HG02588 (cell line): ENCODE data around the gene BRINP3.

Experiments
- ATAC-seq: cut with Tn5 transposase; IDR thresholded peaks from one replicate; pipeline ENCODE4 v1.9.1; 2021; ENCODE audit warnings: mild to moderate bottlenecking, moderate library complexity; ENCODE audit not compliant: unreplicated experiment

The BRINP3 gene

GRCh38 chr1:190327271-190327670 lies 150.4 kb downstream of the BRINP3 start:
- no peak for ATAC-seq

GRCh38 chr1:190323530-190323929 lies 154.1 kb downstream of the BRINP3 start:
- no peak for ATAC-seq

DNA sequence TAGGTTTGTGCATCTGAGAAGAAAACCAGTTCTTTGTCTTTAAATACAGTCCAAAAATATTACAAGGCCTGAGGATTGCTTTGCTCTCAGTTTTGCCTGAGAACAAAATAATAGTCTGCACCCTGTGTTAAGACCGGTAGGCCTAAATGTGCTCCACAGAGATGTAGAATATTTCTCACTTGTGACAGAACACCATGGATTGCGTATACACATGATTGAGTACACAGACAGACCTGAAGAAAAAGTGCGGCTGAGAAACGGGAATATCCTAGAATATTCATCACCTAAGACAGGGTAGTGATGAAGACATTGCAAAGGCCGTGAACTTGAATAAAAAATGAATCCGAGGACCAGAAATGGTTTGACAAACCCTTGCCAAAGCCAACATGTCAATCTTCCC lies 155.4 kb downstream of the BRINP3 start:
- no peak for ATAC-seq

DNA sequence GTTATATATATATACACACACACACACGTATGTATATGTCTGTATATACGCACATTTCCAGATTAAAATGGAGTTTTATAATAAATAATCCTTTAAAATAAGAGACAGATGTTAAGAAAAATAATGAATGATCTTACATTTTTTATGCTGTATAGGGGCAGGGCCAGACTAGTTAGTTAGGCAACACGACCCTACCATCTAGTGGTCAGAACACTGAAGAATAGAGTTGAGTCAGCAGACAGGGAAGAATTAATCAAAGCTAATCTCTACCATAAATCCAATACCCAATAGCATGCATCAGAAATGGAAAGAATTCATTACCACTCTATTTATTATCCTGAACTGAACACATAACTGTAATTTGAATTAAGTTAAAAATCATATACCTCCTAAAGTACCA lies 156.7 kb downstream of the BRINP3 start:
- ATAC-seq, result no peak

DNA sequence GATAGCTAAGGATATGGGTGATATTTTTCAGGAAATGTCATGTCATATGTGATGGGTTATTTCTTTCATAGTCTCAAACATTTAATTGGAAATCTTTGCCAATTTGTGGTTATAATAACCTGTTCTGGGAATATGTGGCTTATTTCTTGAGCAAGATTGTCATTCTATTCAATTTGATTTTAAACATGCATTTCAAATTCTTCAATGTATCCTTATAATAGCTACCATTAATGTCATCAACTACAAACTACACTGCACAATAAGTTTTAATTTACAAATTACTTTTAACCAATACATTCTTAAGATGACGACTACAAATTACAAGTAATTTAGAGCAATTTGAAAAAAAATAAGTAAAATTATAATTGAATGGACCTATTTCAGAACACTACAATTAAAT lies 164.9 kb downstream of the BRINP3 start:
- ATAC-seq, result no peak

DNA sequence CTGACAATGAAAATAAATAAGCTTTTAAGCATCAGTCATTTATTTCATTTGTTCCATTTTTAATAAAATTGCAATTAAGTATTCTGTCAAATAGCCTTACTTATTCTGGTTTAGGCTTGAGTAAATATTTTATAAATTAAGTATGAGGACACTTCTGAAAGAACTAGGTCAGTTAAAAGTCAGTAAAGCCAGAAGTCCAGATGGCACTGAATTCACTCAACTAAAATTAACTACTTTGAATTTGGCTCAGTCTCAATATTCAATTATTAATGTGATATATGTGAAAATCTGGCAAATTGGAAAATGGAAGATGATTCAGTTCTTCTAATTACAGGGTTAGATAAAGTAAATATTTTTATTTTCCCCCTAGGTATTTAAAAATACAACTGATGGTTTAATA lies 174.2 kb downstream of the BRINP3 start:
- no peak for ATAC-seq

DNA sequence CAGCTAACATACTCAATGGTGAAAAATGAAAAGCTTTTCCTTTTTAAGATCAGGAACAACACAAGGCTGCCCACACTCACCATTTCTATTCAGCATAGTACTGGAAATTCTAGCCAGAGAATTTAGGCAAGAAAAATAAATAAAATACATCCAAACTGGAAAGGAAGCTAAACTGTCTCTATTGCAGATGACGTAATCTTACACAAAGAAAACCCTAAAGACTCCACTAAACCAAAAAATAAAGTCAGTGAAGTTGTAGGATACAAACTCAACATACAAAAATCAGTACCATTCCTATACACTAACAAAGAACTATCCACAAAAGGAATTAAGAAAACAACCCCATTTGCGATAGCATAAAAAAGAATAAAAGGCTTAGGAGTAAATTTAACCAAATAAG lies 181.2 kb downstream of the BRINP3 start:
- ATAC-seq, result no peak

GRCh38 chr1:190289897-190290296 lies 187.8 kb downstream of the BRINP3 start:
- ATAC-seq, result no peak

DNA sequence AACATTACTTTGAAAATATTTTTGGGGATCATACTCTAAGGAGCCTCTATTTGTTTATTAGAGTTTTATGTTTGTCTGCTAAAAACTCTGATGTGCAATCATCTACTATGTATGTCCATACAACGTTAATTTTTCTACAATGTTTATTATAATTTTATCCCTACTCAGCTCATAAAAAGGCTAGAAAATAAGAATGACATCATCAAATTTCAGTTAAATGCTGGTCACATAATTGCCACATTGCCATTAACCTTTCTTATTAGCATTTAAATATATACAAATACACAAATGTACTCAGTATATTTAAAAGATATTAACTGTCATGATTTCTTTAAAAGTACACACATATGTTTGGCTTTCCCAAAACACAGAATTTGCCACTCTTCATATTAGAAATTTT lies 191.6 kb downstream of the BRINP3 start:
- ATAC-seq, result no peak

DNA sequence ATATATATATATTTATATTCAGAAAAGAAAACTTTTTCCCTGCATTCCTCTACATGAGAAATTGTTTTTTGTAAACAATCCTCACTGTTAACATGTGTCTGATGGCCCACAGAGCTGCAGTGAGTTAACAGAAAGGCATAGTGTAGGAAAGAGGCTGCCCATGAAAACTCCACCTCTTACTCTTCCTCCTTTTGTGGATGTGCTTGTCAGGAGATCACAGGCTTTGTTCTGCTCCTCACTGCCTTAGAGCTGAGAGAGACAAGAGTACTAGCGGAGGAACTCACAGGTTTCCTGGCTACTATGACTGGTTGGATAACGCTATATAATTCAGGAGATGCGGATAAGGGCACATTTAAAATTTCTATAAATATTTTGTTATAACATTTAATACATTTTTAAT lies 200.6 kb downstream of the BRINP3 start:
- ATAC-seq, result no peak

DNA sequence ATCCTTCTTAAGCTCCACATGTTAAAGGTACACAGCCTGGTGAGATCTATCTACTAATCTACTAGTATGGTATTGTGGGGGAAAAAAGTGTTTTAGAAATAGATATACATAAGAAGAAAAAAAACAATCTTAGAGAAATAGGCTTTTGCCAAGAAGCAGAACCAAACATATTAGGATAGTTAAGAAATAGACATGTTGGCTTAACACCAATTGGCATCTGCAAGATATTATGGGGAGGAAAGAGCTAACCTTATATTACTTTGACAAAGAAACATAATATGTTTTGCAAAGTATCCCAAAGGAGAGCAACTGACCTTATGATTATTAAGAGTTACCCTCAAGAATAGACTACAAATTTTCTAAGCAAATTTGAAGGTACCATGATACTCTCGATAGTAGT lies 202.9 kb downstream of the BRINP3 start:
- ATAC-seq, result no peak

DNA sequence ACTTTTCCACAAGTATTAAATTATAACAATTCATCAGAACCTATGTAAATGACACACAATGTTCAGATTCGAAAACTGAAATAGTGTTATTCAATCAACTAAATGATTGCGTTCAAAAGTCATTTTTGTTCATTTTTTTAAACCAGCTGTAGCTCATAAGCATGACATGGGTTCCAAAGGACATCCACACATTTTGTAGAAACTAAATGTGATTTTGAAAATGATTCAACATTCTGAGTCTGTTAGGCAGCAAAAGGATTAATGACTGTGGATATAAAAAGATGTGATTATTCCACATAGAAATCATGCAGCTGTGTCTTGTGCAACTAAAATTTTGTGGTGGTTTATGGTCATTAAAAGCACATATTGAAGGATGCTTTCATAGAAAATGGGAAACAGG lies 204.5 kb downstream of the BRINP3 start:
- no peak for ATAC-seq

- no peak for ATAC-seq
These were observed 215.1 kb downstream of the BRINP3 start for GRCh38 chr1:190262538-190262937.

DNA sequence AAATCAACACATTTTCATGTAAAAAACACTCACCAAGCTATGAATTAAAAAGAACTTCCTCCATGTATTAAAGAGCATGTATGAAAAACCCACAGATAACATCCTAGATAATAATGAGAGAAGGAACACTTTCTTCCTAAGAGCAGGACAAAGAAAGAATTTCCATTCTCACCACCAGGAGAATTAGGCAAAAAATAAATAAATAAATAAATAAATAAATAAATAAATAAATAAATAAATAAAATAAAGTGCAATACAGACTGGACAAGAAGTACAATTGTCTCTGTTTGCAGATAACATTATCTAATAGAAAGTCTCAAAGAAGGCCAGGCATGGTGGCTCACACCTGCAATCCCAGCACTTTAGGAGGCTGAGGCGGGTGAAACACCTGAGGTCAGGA lies 218.2 kb downstream of the BRINP3 start:
- no peak for ATAC-seq

DNA sequence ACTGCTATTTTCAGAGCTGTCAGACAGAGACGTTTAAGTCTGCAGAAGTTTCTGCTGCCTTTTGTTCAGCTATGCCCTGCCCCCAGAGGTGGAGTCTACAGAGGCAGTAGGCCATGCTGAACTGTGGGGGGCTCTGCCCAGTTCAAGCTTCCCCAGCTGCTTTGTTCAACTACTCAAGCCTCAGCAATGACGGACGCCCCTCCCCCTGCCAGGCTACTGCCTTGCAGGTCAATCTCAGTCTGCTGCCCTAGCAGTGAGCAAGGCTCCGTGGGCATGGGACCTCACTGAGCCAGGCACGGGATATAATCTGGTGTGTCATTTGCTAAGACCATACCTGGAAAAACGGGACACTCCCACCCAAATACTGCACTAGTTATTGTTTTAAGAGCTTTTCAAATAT lies 219.7 kb downstream of the BRINP3 start:
- no peak for ATAC-seq

DNA sequence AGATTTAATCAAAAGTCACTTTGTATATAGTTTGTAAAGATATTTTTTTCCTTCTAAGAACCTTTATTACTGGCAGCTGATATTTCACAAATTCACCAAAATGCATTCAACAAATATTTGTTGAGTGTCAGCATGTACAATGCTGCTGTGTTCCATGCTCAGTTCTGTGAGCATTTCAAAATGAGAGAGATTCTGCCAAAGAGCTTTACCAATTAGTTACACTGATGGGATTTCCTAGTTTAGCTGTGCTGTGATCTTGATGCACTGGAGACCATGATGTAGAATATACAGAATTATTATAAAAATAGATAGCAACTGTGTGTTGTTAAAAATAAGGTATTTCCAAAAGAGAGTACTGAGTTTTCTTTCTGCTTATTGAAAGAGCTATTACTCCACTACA lies 225.6 kb downstream of the BRINP3 start:
- no peak for ATAC-seq

DNA sequence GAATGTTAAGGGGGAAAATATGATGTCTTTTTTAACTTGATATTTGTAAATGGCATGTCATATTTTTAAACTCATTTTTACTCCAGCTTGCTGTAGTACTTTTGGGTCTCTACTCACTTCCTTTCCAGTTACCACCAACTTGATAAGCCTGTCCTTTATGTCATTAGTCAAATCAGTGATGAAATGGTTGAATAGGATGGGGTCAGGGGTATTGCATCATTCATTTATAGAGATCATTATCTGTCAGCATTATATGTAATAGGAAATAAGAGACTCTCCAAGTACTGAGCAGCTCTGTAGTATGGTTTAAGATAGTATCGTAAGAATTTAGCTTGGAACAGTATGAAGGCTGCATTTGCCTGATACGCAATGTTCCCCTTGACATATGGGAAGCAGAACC lies 227.3 kb downstream of the BRINP3 start:
- no peak for ATAC-seq

DNA sequence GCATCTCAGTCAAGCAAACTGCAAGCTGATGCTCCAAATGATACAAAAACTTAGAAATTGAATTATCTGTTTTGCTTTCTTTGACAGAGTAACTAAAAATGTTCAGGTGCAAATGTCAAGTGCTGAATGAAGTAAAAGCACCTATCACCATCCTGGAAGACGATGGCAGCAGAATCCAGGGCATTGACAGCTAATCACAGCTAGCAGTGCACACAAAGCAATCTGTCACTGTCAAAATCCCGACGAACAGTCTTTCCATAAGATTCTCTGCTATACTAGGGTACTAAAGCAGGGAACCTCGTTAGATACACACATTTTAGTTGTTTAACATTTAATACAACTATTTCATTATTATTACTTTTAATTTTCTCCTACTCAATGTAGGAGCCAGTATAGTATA lies 233.3 kb downstream of the BRINP3 start:
- ATAC-seq, result no peak

DNA sequence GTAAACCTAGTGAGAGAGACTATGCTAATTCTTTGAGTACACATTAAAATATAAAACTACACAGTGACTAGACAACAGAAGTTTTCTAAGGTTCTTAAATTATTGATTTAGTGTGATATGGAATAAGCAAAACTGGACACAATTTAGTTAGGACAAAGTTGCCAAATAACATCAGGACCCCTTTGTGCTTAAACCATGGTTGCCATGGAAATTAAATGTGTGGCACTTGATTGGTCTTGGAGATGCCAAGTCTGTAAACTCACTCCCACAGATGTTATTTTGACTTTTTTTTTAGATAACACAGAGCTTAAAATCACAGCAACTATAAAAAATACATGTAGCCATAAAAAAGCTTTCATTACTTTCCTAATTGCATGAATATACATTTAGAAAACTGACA lies 234.6 kb downstream of the BRINP3 start:
- no peak for ATAC-seq

DNA sequence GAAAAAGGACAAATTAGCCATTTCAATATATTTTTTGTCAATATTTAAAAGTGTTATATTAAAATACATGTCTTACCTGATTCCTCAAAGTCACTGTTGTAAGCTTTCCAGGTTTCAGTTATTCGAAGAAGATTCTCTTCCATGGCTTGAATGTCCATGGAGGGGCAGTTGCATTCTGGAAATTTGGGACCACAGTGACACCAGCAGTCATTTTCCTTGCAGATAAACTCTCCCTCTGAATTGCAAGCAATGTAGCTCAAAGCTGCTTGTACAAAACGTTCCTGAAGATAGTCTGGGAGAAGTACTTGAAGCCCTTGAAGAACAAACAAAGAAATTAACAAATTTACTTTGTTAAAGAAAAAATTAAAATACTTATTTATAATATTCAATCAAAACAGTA lies 251.7 kb downstream of the BRINP3 start:
- no peak for ATAC-seq

DNA sequence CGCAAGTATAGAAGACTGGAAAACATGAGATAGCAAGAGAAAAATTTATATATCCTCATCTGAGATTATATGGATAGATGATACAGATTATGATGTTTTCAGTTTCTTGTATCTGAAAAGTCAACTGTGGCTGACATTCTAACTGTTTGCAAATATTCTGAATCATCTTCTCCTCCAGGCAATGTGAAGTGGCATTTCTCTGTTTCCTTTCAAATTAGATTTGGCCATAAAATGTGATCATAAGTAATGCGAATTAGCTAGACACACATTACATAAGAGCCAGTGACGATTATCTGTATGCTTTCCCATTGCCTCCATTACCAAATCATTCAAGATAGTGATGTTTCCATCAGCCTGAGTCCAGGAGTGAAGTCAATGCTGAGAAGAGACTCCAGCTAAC lies 265.2 kb downstream of the BRINP3 start:
- ATAC-seq, result no peak

DNA sequence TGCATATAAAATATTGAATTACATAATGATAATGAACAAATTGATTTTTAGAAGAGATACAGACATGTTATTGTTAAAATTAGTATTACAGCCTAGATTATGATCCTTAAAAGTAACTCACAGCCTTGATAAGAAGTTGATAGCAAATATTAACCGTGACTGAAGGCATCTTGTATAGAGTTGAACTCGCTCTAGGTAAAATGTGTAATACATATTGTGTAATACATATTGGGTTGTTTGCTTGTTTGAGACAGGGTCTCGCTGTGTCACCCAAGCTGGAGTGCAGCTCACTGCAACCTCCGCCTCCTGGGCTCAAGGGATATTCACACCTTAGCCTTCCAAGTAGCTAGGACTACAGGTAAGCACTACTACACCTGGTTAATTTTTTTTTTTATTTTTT lies 269.9 kb downstream of the BRINP3 start:
- ATAC-seq, result no peak

DNA sequence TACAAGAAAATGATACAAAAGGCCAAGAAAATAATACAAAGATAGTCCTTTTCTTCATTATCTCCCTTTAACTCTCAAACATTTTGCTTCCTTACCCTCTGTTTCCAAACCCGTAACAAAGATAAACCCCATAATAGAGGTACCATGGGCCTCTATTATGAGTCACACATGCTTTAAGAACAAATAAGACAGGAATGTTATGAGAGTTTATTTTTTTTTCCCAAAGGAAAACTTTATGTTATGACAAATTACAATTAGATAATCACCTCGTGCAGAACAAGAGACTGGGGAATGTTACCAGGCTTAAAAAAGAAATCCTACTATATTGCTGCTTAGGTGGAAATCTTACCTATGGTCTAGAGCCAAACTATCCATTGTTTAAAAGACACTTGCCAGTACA lies 272.0 kb downstream of the BRINP3 start:
- no peak for ATAC-seq

DNA sequence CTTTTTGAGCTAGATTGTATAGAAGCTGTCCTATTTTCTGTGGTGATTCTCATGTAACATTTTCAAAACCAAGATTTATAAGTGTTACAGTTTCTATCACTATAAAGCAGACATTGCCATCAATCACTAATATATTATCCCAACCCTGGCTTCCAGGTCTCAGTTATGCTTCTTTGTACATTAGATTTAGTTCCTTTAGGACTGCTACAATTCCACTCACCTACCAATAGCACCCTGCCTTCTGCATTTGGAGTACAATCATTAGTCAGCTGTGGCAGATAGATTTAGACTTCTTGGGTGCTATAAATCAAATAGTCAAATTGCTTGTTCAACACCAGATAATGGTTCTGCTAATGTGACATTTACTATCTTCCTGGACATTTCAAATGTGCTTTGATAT lies 281.6 kb downstream of the BRINP3 start:
- no peak for ATAC-seq
